ENCODE results near the gene MDK. TPM values are rescaled to one million over a fixed set of nuclear protein-coding genes. Genes with fewer than 3 reads are reported as not detected.

Gene MDK
- total and polyA plus RNA-seq, 2 of the 13 experiments (the other 11 are each of a cell fraction or from before 2014, with no cell fraction given) = 312 to 407 TPM

GRCh38 chr11:46389450-46390330 lies 8.2 kb downstream of the MDK start (continued):
- no peak for TF ChIP-seq ZNF609 (CRISPR knock-in tag; IDR thresholded peaks at IDR 0.05; ENCODE audit: borderline replicate concordance)
- TF ChIP-seq THAP8 (CRISPR knock-in tag; IDR thresholded peaks at IDR 0.05; ENCODE audit: borderline replicate concordance) = no peak
- no peak for TF ChIP-seq KAT7 (CRISPR knock-in tag; IDR thresholded peaks at IDR 0.05; ENCODE audit: borderline replicate concordance)
- no peak for TF ChIP-seq ZNF329 (CRISPR knock-in tag; IDR thresholded peaks at IDR 0.05; ENCODE audit: low read depth)
- peak; percentile 44; the same call in 1 of the 2 replicates for TF ChIP-seq ZNF512B (CRISPR knock-in tag; IDR thresholded peaks at IDR 0.05; ENCODE audit: borderline replicate concordance)
- no peak for TF ChIP-seq SIX1 (CRISPR knock-in tag; IDR thresholded peaks at IDR 0.05; ENCODE audit: borderline replicate concordance)
- no peak for TF ChIP-seq SIN3A (IDR thresholded peaks at IDR 0.05; ENCODE audit: borderline replicate concordance, low read depth, low read length)
- TF ChIP-seq BRF2 (CRISPR knock-in tag; IDR thresholded peaks at IDR 0.05) = no peak
- TF ChIP-seq ZNF224 (CRISPR knock-in tag; IDR thresholded peaks at IDR 0.05) = no peak; the same call in 1 of the 2 replicates
- TF ChIP-seq ATM (IDR thresholded peaks at IDR 0.05; ENCODE audit: borderline replicate concordance) = no peak
- TF ChIP-seq ZNF496 (CRISPR knock-in tag; IDR thresholded peaks at IDR 0.05; ENCODE audit: insufficient replicate concordance) = no peak
- no peak for TF ChIP-seq POLR2G (IDR thresholded peaks at IDR 0.05; ENCODE audit: low read depth, low read length)
- TF ChIP-seq TEF (CRISPR knock-in tag; IDR thresholded peaks at IDR 0.05) = no peak

Data from HepG2 (cell line).